HFF-Myc (cell line): ENCODE data around the gene LHX5.
"Not testable (repeated sequence)": the region's sequence is repeated elsewhere in the genome, so short reads cannot be mapped to it uniquely, and the experiment has no call there.

ENCODE experiments used
- DNase-seq: peaks from one replicate; pipeline ENCODE4 v3.0.0-alpha.2; 2011; ENCODE audit warnings: low read depth; ENCODE audit errors: extremely low read depth
- H3K4me3 ChIP-seq: replicated peaks from 2 replicates; pipeline ENCODE4 v1.5.1; 2011; ENCODE audit warnings: low read depth, mild to moderate bottlenecking, control low read depth, low read length
- CTCF ChIP-seq: IDR thresholded peaks from 2 replicates; pipeline ENCODE4 v1.5.1; 2012; ENCODE audit warnings: mild to moderate bottlenecking, low read depth, low read length, control low read depth; ENCODE audit errors: missing control alignments

Gene LHX5

DNA sequence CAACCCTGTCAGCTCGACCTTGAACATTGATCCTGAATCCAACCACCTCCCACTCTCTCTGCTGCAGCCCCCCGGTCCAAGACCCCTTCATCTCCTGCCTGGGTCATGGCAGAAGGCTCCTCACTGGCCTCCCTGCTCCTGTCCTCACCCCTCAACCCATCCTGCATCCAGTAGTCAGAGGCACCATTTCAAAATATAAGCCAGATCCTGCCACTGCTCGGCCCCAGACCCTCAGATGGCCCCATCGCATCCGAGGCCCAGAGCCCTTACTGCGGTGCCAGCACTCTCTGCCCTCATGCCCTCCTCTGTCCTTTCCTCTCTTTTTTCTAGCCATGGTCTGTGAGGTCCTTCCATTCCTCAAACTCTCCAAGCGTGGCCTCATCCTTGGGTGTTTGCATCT lies 34.3 kb upstream of the LHX5 start:
- no peak for TF ChIP-seq CTCF
- H3K4me3 ChIP-seq: no peak overlapping the region
- DNase-seq: no peak

DNA sequence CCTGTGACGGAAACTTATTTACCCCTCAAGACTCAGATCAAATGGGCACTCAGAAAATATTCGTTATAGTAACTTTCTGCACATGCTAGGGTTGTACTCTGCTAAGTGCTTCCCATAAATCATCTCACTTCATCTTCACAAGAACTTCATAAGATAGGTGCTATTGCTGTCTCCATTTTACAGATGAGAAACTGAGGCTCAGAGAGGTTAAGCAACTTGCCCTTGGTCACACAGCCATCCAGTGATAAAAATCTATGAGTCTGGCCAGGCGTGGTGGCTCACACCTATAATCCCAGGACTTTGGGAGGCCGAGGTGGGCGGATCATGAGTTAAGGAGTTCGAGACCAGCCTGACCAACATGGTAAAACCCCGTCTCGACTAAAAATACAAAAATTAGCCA lies 33.2 kb upstream of the LHX5 start:
- no peak for TF ChIP-seq CTCF
- DNase-seq: no peak
- no peak overlapping the region for H3K4me3 ChIP-seq

GRCh38 chr12:113500782-113501311 lies 29.2 kb upstream of the LHX5 start:
- TF ChIP-seq CTCF: no peak
- no peak overlapping the region for H3K4me3 ChIP-seq
- DNase-seq: no peak

DNA sequence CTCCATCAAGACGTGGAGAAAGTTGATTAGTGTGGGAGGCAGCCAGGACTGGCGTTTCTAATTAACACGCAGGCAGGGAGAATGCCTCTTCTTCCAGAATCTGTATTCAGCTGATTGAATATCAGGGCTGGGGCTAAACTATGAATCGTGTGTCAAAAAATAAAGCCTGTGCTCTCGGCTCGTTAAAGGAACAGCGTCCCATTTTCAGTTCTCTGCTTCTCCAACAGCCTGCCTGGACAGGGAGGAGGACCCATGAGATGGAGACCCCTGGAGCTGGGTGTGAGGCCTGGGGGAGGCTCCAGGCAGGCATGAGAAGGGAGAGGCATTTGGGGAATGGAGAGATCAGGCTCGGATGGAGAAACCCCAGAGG lies 28.6 kb upstream of the LHX5 start:
- TF ChIP-seq CTCF: no peak
- no peak overlapping the region for H3K4me3 ChIP-seq
- no peak for DNase-seq

GRCh38 chr12:113498490-113498889 lies 26.8 kb upstream of the LHX5 start:
- H3K4me3 ChIP-seq: no peak overlapping the region
- no peak for DNase-seq
- no peak for TF ChIP-seq CTCF

DNA sequence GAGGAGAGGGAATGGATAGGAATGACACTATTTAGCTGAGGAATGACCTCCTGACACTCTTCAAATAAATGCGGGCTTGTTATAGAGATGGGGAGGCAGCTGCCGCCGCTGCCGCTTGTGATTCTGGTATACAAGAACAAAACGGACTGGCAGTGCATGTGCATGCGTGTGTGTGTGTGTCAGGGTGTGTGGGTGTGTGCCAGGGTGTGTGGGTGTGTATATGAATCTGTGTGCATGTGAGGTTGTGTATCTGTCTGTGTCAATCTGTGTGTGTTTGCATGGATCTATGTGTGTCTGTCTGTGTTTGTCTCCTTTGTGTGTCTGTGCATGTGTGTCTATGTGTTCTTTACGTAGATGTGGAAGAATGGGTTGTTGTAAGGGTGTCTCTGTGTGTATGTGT lies 26.0 kb upstream of the LHX5 start:
- DNase-seq: no peak
- H3K4me3 ChIP-seq: no peak overlapping the region
- no peak for TF ChIP-seq CTCF

DNA sequence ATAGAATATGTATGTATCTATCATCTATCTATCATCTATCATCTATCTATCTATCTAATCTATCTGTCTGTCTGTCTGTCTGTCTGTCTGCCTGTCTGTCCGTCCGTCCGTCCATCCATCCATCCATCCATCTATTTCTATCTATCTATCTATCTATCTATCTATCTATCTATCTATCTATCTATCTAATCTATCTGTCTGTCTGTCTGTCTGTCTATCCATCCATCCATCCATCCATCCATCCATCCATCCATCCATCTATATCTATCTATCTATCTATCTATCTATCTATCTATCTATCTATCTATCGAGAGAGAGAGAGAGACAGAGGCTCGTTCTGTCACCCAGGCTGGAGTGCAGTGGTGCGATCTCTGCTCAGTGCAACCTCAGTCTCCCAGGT lies 24.3 kb upstream of the LHX5 start:
- not testable (repeated sequence) for H3K4me3 ChIP-seq, DNase-seq
